HG03432 (cell line): ENCODE measurements around the gene C19orf67.
"Not testable (repeated sequence)": the region's sequence is repeated elsewhere in the genome, so short reads cannot be mapped to it uniquely, and the experiment has no call there.

Experiments
- ATAC-seq: cut with Tn5 transposase; IDR thresholded peaks from one replicate; pipeline ENCODE4 v1.9.1; 2021; ENCODE audit warnings: mild to moderate bottlenecking, moderate library complexity; ENCODE audit not compliant: unreplicated experiment

The C19orf67 gene

DNA sequence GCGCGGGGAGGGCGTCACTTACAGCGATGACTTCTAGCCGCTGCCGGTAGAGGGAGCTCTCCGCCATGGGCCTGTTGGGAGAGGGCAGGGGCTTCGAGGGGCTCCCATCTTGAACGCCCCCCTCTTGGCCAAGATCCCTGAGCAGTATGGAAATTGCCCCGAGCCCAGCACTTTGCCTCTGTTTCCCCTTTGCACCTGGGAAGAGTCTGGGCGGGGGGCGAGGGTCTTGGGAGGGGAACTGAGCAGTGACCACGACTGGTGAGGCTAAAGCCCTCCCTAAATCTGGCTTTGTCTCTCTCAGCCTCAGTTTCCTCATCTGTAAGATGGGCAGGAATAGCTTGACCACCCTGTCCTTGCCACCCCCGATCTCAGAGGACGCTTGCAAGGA is 26.5 kb downstream of the C19orf67 start:
- ATAC-seq: no peak

GRCh38 chr19:14058182-14059092 is 27.1 kb downstream of the C19orf67 start:
- ATAC-seq: no peak

GRCh38 chr19:14056741-14057356 is 28.7 kb downstream of the C19orf67 start:
- no peak for ATAC-seq

GRCh38 chr19:14056069-14056666 is 29.4 kb downstream of the C19orf67 start:
- no peak for ATAC-seq

DNA sequence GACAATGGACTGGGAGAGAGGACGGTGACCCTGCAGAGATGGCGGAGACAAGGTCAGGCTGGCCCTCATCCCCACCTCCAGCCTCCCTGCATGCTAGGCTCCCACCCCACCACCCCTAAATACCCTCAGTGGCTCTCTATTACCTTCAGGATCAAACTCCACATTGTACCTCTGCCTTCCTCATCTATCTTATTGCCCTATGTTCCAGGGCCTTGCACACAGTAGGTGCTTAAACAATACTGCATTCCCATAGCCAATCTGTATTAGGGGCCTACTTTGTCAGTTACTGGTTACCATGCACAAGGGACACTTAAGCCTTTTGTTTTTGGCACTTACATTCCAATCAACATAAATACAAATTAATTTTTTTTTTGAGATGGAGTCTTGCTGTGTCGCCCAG is 30.2 kb downstream of the C19orf67 start:
- no peak for ATAC-seq

GRCh38 chr19:14054721-14055120 is 30.9 kb downstream of the C19orf67 start:
- ATAC-seq: no peak

GRCh38 chr19:14054099-14054498 is 31.5 kb downstream of the C19orf67 start:
- no peak for ATAC-seq

DNA sequence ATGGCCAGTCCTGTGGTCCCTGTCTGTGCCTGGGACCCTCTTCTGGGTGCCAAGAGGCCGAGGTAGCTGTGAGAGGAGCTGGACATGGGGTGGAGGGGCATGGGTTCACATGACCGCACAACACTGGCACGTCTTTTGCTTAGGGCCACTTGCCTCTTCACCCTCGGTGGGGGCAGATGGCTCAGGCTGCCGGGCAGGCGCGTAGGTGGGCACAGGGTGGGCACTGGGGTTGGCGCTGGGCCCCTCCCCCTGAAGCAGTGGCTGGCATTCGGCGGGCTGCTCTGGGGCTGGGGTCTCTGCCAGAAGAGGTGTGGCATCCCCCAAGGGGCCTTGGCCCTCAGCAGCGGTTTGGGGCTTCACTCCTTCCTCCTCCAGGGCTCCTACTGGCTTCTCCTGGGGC is 32.1 kb downstream of the C19orf67 start:
- ATAC-seq: no peak

- ATAC-seq: no peak
Observed at GRCh38 chr19:14053032-14053431, 32.6 kb downstream of the C19orf67 start.

DNA sequence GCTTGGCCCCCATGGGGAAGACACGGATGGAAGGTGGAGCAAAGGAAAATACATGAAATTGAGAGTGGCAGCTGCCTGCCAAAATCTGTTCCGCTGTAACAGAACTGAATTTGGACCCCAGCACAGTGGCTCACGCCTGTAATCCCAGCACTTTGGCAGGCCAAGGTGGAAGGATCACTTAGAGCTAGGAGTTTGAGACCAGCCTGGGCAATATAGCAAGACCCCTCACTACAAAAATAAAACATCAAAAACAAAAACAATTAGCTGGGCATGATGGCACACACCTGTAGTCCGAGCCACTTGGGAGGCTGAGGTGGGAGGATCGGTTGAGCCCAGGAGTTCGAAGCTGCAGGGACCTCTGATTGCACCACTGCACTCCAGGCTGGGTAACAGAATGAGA is 33.1 kb downstream of the C19orf67 start:
- no peak for ATAC-seq

- no peak for ATAC-seq
Observed at GRCh38 chr19:14051980-14052379, 33.6 kb downstream of the C19orf67 start.

GRCh38 chr19:14050961-14051360 is 34.6 kb downstream of the C19orf67 start:
- ATAC-seq: not testable (repeated sequence)

DNA sequence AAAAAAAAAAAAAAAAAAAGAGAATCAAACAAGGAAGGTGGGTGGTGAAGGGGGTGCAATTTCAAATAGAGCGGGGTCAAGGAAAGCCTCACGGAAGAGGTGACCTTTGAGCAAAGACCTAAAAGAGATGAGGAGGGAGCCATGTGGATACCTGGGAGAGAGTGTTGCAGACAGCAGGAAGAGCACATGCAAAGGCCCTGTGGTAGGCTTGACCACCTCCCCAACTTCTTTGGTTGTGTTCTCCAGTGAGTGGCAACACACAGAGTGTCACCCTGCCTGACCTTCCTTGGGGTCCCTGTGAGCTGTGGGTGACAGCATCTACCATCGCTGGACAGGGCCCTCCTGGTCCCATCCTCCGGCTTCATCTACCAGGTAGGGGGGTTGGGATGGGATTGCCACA is 35.1 kb downstream of the C19orf67 start:
- ATAC-seq: no peak

DNA sequence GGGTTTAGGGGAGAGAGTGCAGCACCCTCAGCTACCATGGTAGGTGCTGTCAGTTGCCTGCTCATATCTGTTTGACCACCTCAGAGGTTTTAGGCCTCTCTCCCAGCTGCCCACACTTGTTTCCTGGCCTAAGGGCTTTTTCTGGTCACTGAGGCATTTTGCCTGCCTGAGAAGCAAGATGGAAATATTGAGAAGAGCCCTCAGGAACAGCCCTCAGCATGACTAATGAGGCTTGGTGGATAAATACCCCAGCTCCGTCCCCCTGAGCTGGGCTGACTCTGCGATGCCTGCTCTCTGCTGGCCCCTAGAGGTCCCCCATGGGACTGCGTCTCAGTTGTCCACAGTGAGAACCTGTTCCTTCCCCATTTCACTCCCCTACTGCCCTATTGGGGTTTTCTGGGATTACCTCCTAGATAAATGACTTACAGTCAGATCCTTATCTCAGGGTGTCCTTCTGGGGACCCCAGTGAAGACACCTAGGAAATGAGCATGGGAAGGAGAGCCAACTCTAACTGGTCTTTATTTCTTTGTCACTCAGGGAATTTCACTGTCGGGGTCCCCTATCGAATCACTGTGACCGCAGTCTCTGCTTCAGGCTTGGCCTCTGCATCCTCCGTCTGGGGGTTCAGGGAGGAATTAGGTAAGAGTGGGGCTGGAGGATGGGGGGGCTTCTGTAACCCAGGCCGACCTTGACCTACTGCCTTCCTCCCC is 37.0 kb downstream of the C19orf67 start:
- no peak for ATAC-seq

DNA sequence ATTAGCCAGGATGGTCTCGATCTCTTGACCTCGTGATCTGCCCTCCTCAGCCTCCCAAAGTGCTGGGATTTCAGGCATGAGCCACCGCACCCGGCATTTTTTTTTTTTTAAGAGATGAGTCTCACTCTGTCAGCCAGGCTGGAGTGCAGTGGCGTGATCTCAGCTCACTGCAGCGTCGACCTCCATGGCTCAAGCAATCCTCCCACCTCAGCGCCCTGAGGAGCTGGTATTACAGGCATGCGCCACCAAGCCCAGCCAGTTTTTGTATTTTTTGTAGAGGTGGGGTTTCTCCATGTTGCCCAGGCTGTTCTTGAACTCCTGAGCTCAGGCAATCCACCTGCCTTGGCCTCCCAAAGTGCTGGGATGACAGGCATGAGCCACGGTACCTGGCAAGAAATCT is 37.7 kb downstream of the C19orf67 start:
- ATAC-seq: not testable (repeated sequence)

DNA sequence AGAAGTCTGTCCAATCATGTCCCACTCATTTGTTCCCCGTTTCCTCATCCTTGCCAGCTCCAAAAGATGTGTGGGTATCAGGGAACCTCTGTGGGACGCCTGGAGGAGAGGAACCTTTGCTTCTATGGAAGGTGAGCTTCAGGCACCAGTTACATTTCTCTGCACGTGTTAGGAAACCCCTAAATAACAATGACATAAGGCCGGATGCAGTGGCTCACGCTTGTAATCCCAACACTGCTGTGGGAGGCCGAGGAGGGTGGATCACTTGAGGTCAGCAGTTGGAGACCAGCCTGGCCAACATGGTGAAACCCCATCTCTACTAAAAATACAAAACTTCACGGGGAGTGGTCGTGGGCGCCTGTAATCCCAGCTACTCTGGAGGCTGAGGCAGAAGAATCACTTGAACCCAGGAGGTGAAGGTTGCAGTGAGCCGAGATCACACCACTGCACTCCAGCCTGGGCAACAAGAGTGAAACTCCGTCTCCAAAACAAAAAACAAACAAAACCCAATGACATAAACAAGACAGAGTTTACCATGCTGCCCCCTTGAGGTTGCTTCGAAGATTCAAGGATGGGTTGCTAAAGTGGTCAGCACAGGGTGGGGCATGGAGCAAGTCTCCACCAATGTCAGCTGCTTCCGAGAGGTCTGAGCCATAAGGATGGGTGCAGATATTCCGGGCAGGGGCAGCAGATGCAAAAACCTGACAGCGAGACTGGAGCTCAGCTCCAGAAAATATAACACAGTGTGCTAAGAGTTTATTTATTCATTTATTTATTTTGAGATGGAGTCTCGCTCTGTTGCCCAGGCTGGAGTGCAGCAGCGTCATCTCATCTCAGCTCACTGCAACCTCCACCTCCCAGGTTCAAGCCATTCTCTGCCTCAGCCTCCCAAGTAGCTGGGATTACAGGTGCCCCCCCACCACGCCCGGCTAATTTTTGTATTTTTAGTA is 42.6 kb downstream of the C19orf67 start:
- ATAC-seq: not testable (repeated sequence)

GRCh38 chr19:14039181-14039580 is 46.4 kb downstream of the C19orf67 start:
- no peak for ATAC-seq

GRCh38 chr19:14035706-14036105 is 49.9 kb downstream of the C19orf67 start:
- ATAC-seq: no peak

GRCh38 chr19:14035159-14035558 is 50.4 kb downstream of the C19orf67 start:
- not testable (repeated sequence) for ATAC-seq

- ATAC-seq: no peak
Observed at GRCh38 chr19:14033946-14034345, 51.6 kb downstream of the C19orf67 start.
